Measurements from ENCODE around the gene YY1.

YY1 gene

GRCh38 chr14:100328495-100329163 is 89.7 kb downstream of the YY1 start:
- no peaks in the 10 kb centered on the region for H3K9me3 ChIP-seq (ENCODE audit: insufficient read depth, low read depth, low read length)
- no peak overlapping the region for H2AFZ ChIP-seq (ENCODE audit: low read length)
- no peak overlapping the region for H3K9ac ChIP-seq (ENCODE audit: low read depth, low read length, poor library complexity, severe bottlenecking)
- H3K9me2 ChIP-seq (replicated peaks; ENCODE audit: low read depth, low read length): no peaks in the 10 kb centered on the region
- H3K79me2 ChIP-seq (ENCODE audit: insufficient read depth, low read length): no peaks in the 10 kb centered on the region
- H3K4me1 ChIP-seq (ENCODE audit: insufficient read depth, low read length, poor library complexity, severe bottlenecking): no peaks in the 10 kb centered on the region
- H3F3A ChIP-seq (ENCODE audit: low read depth): no peaks in the 10 kb centered on the region
- no peaks in the 10 kb centered on the region for H4K20me1 ChIP-seq (ENCODE audit: insufficient read depth, low read length, poor library complexity, severe bottlenecking)
- H3K36me3 ChIP-seq (ENCODE audit: insufficient read depth, low read length): no peaks in the 10 kb centered on the region
- no peak overlapping the region for H3K4me3 ChIP-seq (ENCODE audit: low read length, poor library complexity, severe bottlenecking)
- TF ChIP-seq EZH2phosphoT487 (IDR thresholded peaks at IDR 0.05; ENCODE audit: borderline replicate concordance): no peak
- TF ChIP-seq, protein P1, sequence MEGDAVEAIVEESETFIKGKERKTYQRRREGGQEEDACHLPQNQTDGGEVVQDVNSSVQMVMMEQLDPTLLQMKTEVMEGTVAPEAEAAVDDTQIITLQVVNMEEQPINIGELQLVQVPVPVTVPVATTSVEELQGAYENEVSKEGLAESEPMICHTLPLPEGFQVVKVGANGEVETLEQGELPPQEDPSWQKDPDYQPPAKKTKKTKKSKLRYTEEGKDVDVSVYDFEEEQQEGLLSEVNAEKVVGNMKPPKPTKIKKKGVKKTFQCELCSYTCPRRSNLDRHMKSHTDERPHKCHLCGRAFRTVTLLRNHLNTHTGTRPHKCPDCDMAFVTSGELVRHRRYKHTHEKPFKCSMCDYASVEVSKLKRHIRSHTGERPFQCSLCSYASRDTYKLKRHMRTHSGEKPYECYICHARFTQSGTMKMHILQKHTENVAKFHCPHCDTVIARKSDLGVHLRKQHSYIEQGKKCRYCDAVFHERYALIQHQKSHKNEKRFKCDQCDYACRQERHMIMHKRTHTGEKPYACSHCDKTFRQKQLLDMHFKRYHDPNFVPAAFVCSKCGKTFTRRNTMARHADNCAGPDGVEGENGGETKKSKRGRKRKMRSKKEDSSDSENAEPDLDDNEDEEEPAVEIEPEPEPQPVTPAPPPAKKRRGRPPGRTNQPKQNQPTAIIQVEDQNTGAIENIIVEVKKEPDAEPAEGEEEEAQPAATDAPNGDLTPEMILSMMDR (conservative IDR thresholded peaks at IDR 0.05; ENCODE audit: low read length): no peak
- H3K27me3 ChIP-seq (ENCODE audit: insufficient read depth, low read length, poor library complexity, severe bottlenecking): no peaks in the 10 kb centered on the region
- no peak overlapping the region for H3K4me2 ChIP-seq (ENCODE audit: low read depth, low read length, poor library complexity, severe bottlenecking)

GRCh38 chr14:100329233-100330006 is 90.5 kb downstream of the YY1 start:
- TF ChIP-seq EZH2phosphoT487 (IDR thresholded peaks at IDR 0.05; ENCODE audit: borderline replicate concordance): no peak
- no peaks in the 10 kb centered on the region for H4K20me1 ChIP-seq (ENCODE audit: insufficient read depth, low read length, poor library complexity, severe bottlenecking)
- no peak overlapping the region for H3K4me3 ChIP-seq (ENCODE audit: low read length, poor library complexity, severe bottlenecking)
- H3K36me3 ChIP-seq (ENCODE audit: insufficient read depth, low read length): no peaks in the 10 kb centered on the region
- no peaks in the 10 kb centered on the region for H3K9me2 ChIP-seq (replicated peaks; ENCODE audit: low read depth, low read length)
- H2AFZ ChIP-seq (ENCODE audit: low read length): no peak overlapping the region
- H3K4me2 ChIP-seq (ENCODE audit: low read depth, low read length, poor library complexity, severe bottlenecking): no peak overlapping the region
- H3F3A ChIP-seq (ENCODE audit: low read depth): no peaks in the 10 kb centered on the region
- H3K27me3 ChIP-seq (ENCODE audit: insufficient read depth, low read length, poor library complexity, severe bottlenecking): no peaks in the 10 kb centered on the region
- H3K4me1 ChIP-seq (ENCODE audit: insufficient read depth, low read length, poor library complexity, severe bottlenecking): no peaks in the 10 kb centered on the region
- H3K9ac ChIP-seq (ENCODE audit: low read depth, low read length, poor library complexity, severe bottlenecking): no peak overlapping the region
- H3K79me2 ChIP-seq (ENCODE audit: insufficient read depth, low read length): no peaks in the 10 kb centered on the region
- no peaks in the 10 kb centered on the region for H3K9me3 ChIP-seq (ENCODE audit: insufficient read depth, low read depth, low read length)

- Histone ChIP-seq H3K79me2 (ENCODE audit: insufficient read depth, low read length) (no peaks in the 10 kb centered on the region), H3K9me3 (ENCODE audit: insufficient read depth, low read depth, low read length) (no peaks in the 10 kb centered on the region), H3K4me1 (ENCODE audit: insufficient read depth, low read length, poor library complexity, severe bottlenecking) (no peaks in the 10 kb centered on the region), H3K27me3 (ENCODE audit: insufficient read depth, low read length, poor library complexity, severe bottlenecking) (no peaks in the 10 kb centered on the region), H3K9me2 (replicated peaks; ENCODE audit: low read depth, low read length) (no peaks in the 10 kb centered on the region), H3K4me3 (ENCODE audit: low read length, poor library complexity, severe bottlenecking) (no peak overlapping the region), H2AFZ (ENCODE audit: low read length) (no peak overlapping the region), H3K4me2 (ENCODE audit: low read depth, low read length, poor library complexity, severe bottlenecking) (no peak overlapping the region), H3K9ac (ENCODE audit: low read depth, low read length, poor library complexity, severe bottlenecking) (no peak overlapping the region), H3K36me3 (ENCODE audit: insufficient read depth, low read length) (no peaks in the 10 kb centered on the region), H4K20me1 (ENCODE audit: insufficient read depth, low read length, poor library complexity, severe bottlenecking) (no peaks in the 10 kb centered on the region), H3F3A (ENCODE audit: low read depth) (no peaks in the 10 kb centered on the region)
- no peak for TF ChIP-seq EZH2phosphoT487 (IDR thresholded peaks at IDR 0.05; ENCODE audit: borderline replicate concordance)
- TF ChIP-seq, protein P1 (conservative IDR thresholded peaks at IDR 0.05; ENCODE audit: low read length): no peak
Measured at GRCh38 chr14:100330007-100330344, 91.0 kb downstream of the YY1 start.

Data from Loucy (cell line).